HL-60 (cell line): Measurements from ENCODE around the gene MARCKSL1.

Experiments used
- DNase-seq, 2 experiments: peaks; one replicate each; pipeline ENCODE4 v3.0.0-alpha.2; 2010 to 2020; ENCODE audit warnings: low read depth in 1 of 2, low spot score in 1 of 2
- H3K27ac ChIP-seq: fragments of 250-450 bp; sonication (Bioruptor Pico); replicated peaks from 2 replicates; pipeline ENCODE4 v1.5.1; 2020; ENCODE audit warnings: mild to moderate bottlenecking, moderate library complexity
- H3K27me3 ChIP-seq: fragments of 250-450 bp; sonication (Bioruptor Pico); 2 replicates; pipeline ENCODE4 v1.5.1; 2021; ENCODE audit warnings: mild to moderate bottlenecking, moderate library complexity; ENCODE audit not compliant: insufficient read depth, poor library complexity, severe bottlenecking
- H3K4me3 ChIP-seq: replicated peaks from 2 replicates; pipeline ENCODE4 v1.5.1; 2011; ENCODE audit warnings: mild to moderate bottlenecking, control low read depth, low read length; ENCODE audit not compliant: insufficient read depth
- GABPA ChIP-seq: IDR thresholded peaks from 2 replicates; pipeline ENCODE4 v1.6.1; 2012; ENCODE audit warnings: low read depth
- POLR2AphosphoS5 ChIP-seq: IDR thresholded peaks from 2 replicates; pipeline ENCODE4 v1.6.1; 2012; ENCODE audit warnings: low read depth
- REST ChIP-seq: IDR thresholded peaks from 2 replicates; pipeline ENCODE4 v1.6.1; 2012; ENCODE audit warnings: low read depth; ENCODE audit not compliant: insufficient replicate concordance
- SPI1 ChIP-seq: IDR thresholded peaks from 2 replicates; pipeline ENCODE4 v1.6.1; 2012; ENCODE audit warnings: low read depth, mild to moderate bottlenecking, borderline replicate concordance
- TF ChIP-seq, protein P1 (sequence below): IDR thresholded peaks from one replicate; pipeline ENCODE4 v1.5.1; 2011; ENCODE audit warnings: low read length, control low read depth, inconsistent platforms; ENCODE audit not compliant: insufficient read depth

MARCKSL1 gene

DNA sequence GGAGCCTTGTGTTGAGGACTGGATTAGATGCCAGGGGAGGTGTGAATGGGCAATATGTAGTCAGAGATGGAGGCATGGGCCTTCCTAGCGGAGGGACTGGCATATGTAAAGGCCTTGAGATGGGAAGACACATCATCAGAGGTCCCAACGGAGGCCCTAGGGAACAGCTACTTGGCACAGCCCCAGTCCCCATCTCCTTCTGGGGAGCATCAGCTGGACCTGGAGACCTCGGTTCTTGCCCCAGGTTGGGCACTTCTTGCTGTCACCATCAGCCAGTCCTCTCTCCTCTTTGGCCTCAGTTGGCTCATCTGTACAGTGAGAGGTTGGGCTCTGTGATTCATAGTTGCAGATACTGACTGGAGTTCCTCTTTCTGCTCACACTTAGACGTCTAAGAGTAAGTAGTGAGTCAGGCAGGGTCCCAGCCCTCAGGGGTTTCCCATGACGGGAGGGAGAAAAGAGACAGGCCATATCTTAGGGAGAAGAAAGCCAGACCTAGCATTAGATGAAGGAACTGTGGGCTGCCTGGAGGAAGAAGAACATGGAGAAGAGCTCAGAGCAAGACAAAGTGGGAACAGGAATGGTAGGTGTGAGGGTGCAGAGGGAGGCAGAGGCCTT, 3.4 kb upstream of the MARCKSL1 start:
- DNase-seq: peak; percentile 57 to 73
- TF ChIP-seq POLR2AphosphoS5 (no peak), GABPA (no peak), SPI1 (peak; percentile 94)
- TF ChIP-seq, protein P1, sequence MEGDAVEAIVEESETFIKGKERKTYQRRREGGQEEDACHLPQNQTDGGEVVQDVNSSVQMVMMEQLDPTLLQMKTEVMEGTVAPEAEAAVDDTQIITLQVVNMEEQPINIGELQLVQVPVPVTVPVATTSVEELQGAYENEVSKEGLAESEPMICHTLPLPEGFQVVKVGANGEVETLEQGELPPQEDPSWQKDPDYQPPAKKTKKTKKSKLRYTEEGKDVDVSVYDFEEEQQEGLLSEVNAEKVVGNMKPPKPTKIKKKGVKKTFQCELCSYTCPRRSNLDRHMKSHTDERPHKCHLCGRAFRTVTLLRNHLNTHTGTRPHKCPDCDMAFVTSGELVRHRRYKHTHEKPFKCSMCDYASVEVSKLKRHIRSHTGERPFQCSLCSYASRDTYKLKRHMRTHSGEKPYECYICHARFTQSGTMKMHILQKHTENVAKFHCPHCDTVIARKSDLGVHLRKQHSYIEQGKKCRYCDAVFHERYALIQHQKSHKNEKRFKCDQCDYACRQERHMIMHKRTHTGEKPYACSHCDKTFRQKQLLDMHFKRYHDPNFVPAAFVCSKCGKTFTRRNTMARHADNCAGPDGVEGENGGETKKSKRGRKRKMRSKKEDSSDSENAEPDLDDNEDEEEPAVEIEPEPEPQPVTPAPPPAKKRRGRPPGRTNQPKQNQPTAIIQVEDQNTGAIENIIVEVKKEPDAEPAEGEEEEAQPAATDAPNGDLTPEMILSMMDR: no peak
- Histone ChIP-seq H3K27ac (no peak overlapping the region), H3K27me3 (no peaks in the 10 kb centered on the region), H3K4me3 (no peak overlapping the region)

- TF ChIP-seq, protein P1: no peak
- no peak overlapping the region for H3K4me3 ChIP-seq
- no peak for DNase-seq
- H3K27ac ChIP-seq: peak overlapping the region; percentile 58; the same call in 1 of the 2 replicates
- no peaks in the 10 kb centered on the region for H3K27me3 ChIP-seq
Measured at GRCh38 chr1:32338637-32339145, 2.7 kb upstream of the MARCKSL1 start.

DNA sequence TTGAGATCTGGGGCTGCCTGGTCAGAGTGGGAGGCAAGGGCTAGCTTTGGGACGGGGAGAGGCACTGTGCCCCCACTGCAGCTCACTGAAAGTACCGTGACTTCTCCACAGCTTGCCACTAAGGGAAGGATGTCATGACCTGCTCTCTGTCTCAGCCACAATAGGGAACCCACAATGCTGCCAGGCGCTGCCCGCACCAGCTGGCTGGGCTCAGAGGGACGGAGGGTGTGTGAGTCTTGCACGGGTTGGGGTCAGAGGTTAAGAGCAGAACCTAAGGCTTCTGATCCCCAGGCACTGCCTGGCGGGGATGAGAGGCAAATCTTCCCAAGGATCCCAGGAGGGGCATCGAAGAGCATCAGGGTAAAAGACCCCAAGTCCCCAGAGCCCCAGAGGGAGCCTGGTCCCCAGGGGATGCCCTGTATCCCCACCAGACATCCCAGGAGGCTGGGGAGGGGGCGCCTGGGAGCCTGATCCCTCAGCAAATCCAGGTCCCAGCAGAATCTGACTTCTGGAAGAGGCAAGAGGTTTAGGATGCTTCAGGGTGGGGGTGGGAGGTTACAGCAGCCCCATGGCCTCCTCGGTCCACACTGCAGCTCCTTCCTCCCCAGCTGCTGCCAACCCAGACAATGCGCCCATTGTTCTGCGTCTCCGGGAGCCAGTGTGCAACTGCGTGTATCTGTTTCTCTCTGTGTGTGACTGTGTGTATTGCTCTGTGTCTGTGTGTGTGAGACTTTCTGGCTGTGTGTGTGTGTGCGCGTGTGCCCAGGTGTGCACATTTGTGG, 2.0 kb upstream of the MARCKSL1 start:
- TF ChIP-seq SPI1: peak; percentile 55; the same call in 1 of the 2 replicates
- TF ChIP-seq, protein P1: no peak
- no peak for TF ChIP-seq GABPA
- TF ChIP-seq POLR2AphosphoS5: peak; percentile 44; the same call in 1 of the 2 replicates
- TF ChIP-seq REST: no peak
- DNase-seq: peak; percentile 86 to 88
- Histone ChIP-seq H3K27me3 (no peaks in the 10 kb centered on the region), H3K27ac (peak overlapping the region; percentile 58), H3K4me3 (no peak overlapping the region)

DNA sequence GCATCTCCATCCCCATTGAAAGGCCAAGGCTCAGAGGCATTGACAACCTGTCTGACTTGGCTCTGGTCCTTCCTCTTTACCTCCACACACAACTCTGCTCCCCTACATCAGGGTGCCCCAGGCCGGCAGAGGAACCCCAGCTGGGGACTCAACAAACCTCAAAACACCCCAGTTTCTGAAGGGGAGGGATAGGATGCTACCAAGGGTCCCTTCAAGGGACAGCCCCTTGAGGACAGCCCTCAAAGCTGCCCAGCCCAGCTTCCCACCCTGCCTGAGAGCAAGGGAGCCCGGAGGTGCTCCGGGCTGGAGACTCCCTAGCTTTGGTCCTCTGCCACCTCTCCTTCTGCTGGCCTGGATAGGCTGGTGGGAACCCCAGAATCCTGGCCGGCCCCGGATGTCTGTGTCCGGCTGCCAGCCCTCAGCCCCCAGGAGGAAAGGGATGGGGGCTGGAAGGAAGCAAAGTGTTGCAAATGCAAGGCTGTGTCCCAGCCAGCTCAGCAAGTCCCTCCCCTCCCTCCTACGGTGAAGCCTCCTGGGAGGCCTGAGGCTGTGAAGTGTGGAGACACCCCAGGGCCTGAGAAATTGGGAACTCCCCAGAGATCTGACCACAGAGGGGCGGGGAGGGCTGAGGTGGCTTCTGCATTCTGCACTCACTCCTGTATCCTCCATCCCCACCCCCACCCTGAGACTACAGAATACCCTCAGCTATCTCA, 1.1 kb upstream of the MARCKSL1 start:
- Histone ChIP-seq H3K4me3 (no peak overlapping the region), H3K27ac (peak overlapping the region; percentile 39), H3K27me3 (no peaks in the 10 kb centered on the region)
- DNase-seq: peak; percentile 91 to 97
- TF ChIP-seq SPI1: peak; percentile 82; the same call in 1 of the 2 replicates
- TF ChIP-seq GABPA: no peak
- TF ChIP-seq POLR2AphosphoS5: no peak
